H1 (cell line): Measurements from ENCODE around the gene RERE. TPM values are rescaled to one million over a fixed set of nuclear protein-coding genes. Genes with fewer than 3 reads are reported as not detected.

Source experiments
- CTCF ChIA-PET: fragments of 300-600 bp; sonication (Branson Sonifier 250); formaldehyde crosslinking; loops from one replicate; lab custom pipeline; 2021; ENCODE audit not compliant: partially characterized antibody; lab: Charles Lee
- POLR2A ChIA-PET: fragments of 300-600 bp; sonication (Branson Sonifier 250); formaldehyde crosslinking; loops from one replicate; lab custom pipeline; 2021; ENCODE audit warnings: inconsistent platforms; ENCODE audit not compliant: partially characterized antibody; lab: Charles Lee
- DNase-seq, 2 experiments: peaks; one replicate each; pipeline versions ENCODE4 v3.0.0 to v3.0.0-alpha.2; 2010 to 2022; ENCODE audit warnings: low spot score in 2 of 2, low read depth in 1 of 2, mixed read lengths in 1 of 2
- FAIRE-seq: peaks from 2 replicates; lab custom pipeline; 2011; peaks lifted over from hg19 to GRCh38; lab: Jason Lieb, UNC
- H2AFZ ChIP-seq: 2 replicates; pipeline ENCODE4 v1.8.1; 2012; ENCODE audit warnings: low read length, inconsistent platforms
- H2AK5ac ChIP-seq: 2 replicates; pipeline ENCODE4 v1.6.1; 2013; ENCODE audit warnings: low read depth, low read length
- H2BK120ac ChIP-seq: replicated peaks from 2 replicates; pipeline ENCODE3; 2013; ENCODE audit warnings: low read depth, low read length, inconsistent platforms
- H2BK12ac ChIP-seq: 2 replicates; pipeline ENCODE4 v1.6.1; 2013; ENCODE audit warnings: low read depth, low read length
- H2BK15ac ChIP-seq: 2 replicates; pipeline ENCODE4 v1.6.1; 2013; ENCODE audit warnings: low read length
- H2BK20ac ChIP-seq: 2 replicates; pipeline ENCODE4 v1.6.1; 2013; ENCODE audit warnings: low read length
- H2BK5ac ChIP-seq: 2 replicates; pipeline ENCODE4 v1.6.1; 2013; ENCODE audit warnings: low read depth, low read length
- H3K14ac ChIP-seq: 2 replicates; pipeline ENCODE4 v1.6.1; 2013; ENCODE audit warnings: inconsistent platforms; ENCODE audit not compliant: insufficient read length
- H3K18ac ChIP-seq: 2 replicates; pipeline ENCODE4 v1.6.1; 2013; ENCODE audit warnings: low read length; ENCODE audit errors: extremely low read depth
- H3K23ac ChIP-seq: 2 replicates; pipeline ENCODE4 v1.6.1; 2013; ENCODE audit warnings: inconsistent platforms; ENCODE audit not compliant: insufficient read length
- H3K23me2 ChIP-seq: 2 replicates; pipeline ENCODE4 v1.6.1; 2013; ENCODE audit warnings: low read depth, low read length
- H3K27ac ChIP-seq: 2 replicates; pipeline ENCODE4 v1.6.1; 2011; ENCODE audit warnings: low read depth, low read length, inconsistent platforms
- H3K27me3 ChIP-seq, 4 experiments: replicated peaks in 1 of 4; 1 replicate in 1 of 4; 2 replicates in 3 of 4; pipeline versions ENCODE4 v1.6.1 to v1.8.1; 2011 to 2013; ENCODE audit warnings: low read length in 3 of 4, mild to moderate bottlenecking in 3 of 4, inconsistent platforms in 2 of 4, mixed read lengths in 2 of 4, moderate library complexity in 1 of 4; ENCODE audit not compliant: control insufficient read depth in 3 of 4, insufficient read depth in 3 of 4; ENCODE audit errors: extremely low read depth in 1 of 4
- H3K36me3 ChIP-seq, 4 experiments: 2 replicates each; pipeline versions ENCODE4 v1.6.1 to v1.8.1; 2011 to 2013; ENCODE audit warnings: mild to moderate bottlenecking in 4 of 4, low read length in 3 of 4, moderate library complexity in 2 of 4, control low read depth in 1 of 4, inconsistent platforms in 1 of 4; ENCODE audit not compliant: insufficient read depth in 4 of 4, control insufficient read depth in 2 of 4
- H3K4ac ChIP-seq: replicated peaks from 2 replicates; pipeline ENCODE3; 2013; ENCODE audit warnings: low read length, low read depth, mixed read lengths, inconsistent platforms; ENCODE audit not compliant: insufficient read length
- H3K4me1 ChIP-seq, 4 experiments: replicated peaks in 1 of 4; 1 replicate in 1 of 4; 2 replicates in 3 of 4; pipeline versions ENCODE4 v1.6.1 to v1.8.1; 2011 to 2013; ENCODE audit warnings: low read length in 3 of 4, inconsistent platforms in 2 of 4, mixed read lengths in 1 of 4; ENCODE audit not compliant: insufficient read depth in 4 of 4, control insufficient read depth in 3 of 4
- H3K4me2 ChIP-seq, 2 experiments: 2 replicates each; pipeline versions ENCODE4 v1.6.1 to v1.8.1; 2011 to 2013; ENCODE audit warnings: low read depth in 2 of 2, low read length in 2 of 2, control low read depth in 1 of 2, inconsistent platforms in 1 of 2, mild to moderate bottlenecking in 1 of 2; ENCODE audit not compliant: insufficient read depth in 1 of 2
- H3K4me3 ChIP-seq, 4 experiments: fragments of 200-600, 300-600 bp in 1 of 4; sonication (generic), shearing (Covaris generic), sonication (Bioruptor Twin) in 1 of 4; 2 replicates each; pipeline versions ENCODE4 v1.5.1 to v1.8.1; 2011 to 2016; ENCODE audit warnings: low read length in 4 of 4, low read depth in 3 of 4, control low read depth in 2 of 4, inconsistent platforms in 2 of 4, mild to moderate bottlenecking in 2 of 4, mixed read lengths in 1 of 4, moderate library complexity in 1 of 4; ENCODE audit not compliant: insufficient read depth in 2 of 4; ENCODE audit errors: extremely low read depth in 1 of 4
- H3K56ac ChIP-seq: replicated peaks from 2 replicates; pipeline ENCODE3; 2013; ENCODE audit warnings: low read depth, mild to moderate bottlenecking, mixed read lengths, low read length, inconsistent platforms; ENCODE audit not compliant: insufficient read length
- H3K79me1 ChIP-seq: 2 replicates; pipeline ENCODE4 v1.6.1; 2013; ENCODE audit warnings: low read depth, low read length, control low read depth
- H3K79me2 ChIP-seq, 2 experiments: 2 replicates each; pipeline versions ENCODE4 v1.6.1 to v1.8.1; 2012 to 2013; ENCODE audit warnings: low read length in 2 of 2, mild to moderate bottlenecking in 2 of 2, inconsistent platforms in 1 of 2; ENCODE audit not compliant: insufficient read depth in 2 of 2, control insufficient read depth in 1 of 2
- H3K9ac ChIP-seq, 4 experiments: replicated peaks in 1 of 4; 1 replicate in 1 of 4; 2 replicates in 3 of 4; pipeline versions ENCODE4 v1.6.1 to v1.8.1; 2011 to 2013; ENCODE audit warnings: low read depth in 3 of 4, low read length in 3 of 4, control low read depth in 2 of 4, mild to moderate bottlenecking in 2 of 4, moderate library complexity in 2 of 4, inconsistent platforms in 1 of 4; ENCODE audit errors: extremely low read depth in 1 of 4
- H3K9me3 ChIP-seq, 2 experiments: 2 replicates each; pipeline versions ENCODE4 v1.6.1 to v1.8.1; 2012 to 2013; ENCODE audit warnings: mild to moderate bottlenecking in 2 of 2, moderate library complexity in 2 of 2, control low read depth in 1 of 2, inconsistent platforms in 1 of 2, low read depth in 1 of 2, low read length in 1 of 2, mixed read lengths in 1 of 2; ENCODE audit not compliant: insufficient read depth in 2 of 2
- H4K20me1 ChIP-seq, 2 experiments: replicated peaks in 1 of 2; 2 replicates each; pipeline versions ENCODE3 to v1.8.1; 2011 to 2013; ENCODE audit warnings: inconsistent platforms in 2 of 2, low read length in 2 of 2, mild to moderate bottlenecking in 1 of 2; ENCODE audit not compliant: insufficient read depth in 2 of 2, control insufficient read depth in 1 of 2
- H4K5ac ChIP-seq: 2 replicates; pipeline ENCODE4 v1.6.1; 2013; ENCODE audit warnings: low read length, low read depth, mixed read lengths, inconsistent platforms; ENCODE audit not compliant: insufficient read length
- H4K8ac ChIP-seq: 2 replicates; pipeline ENCODE4 v1.8.0; 2013; ENCODE audit warnings: mild to moderate bottlenecking, moderate library complexity, low read length, inconsistent platforms; ENCODE audit not compliant: insufficient read depth; ENCODE audit errors: extremely low read depth
- H4K91ac ChIP-seq: replicated peaks from 2 replicates; pipeline ENCODE3; 2013; ENCODE audit warnings: low read length, mixed read lengths, inconsistent platforms; ENCODE audit not compliant: insufficient read length
- BRCA1 ChIP-seq: IDR thresholded peaks from 2 replicates; pipeline ENCODE4 v1.6.1; 2012; ENCODE audit warnings: low read depth, low read length, improper control_type of control experiment
- GABPA ChIP-seq: IDR thresholded peaks from 2 replicates; pipeline ENCODE4 v1.6.1; 2011; ENCODE audit warnings: mild to moderate bottlenecking, low read length, moderate library complexity, borderline replicate concordance; ENCODE audit not compliant: insufficient read depth
- JUN ChIP-seq: IDR thresholded peaks from 2 replicates; pipeline ENCODE4 v1.6.1; 2011; ENCODE audit warnings: low read depth, mild to moderate bottlenecking, improper control_type of control experiment, low read length
- MAX ChIP-seq: IDR thresholded peaks from 2 replicates; pipeline ENCODE4 v1.6.1; 2012; ENCODE audit warnings: inconsistent platforms
- RAD21 ChIP-seq, 2 experiments: IDR thresholded peaks in 1 of 2; conservative IDR thresholded peaks in 1 of 2; 2 replicates each; pipeline ENCODE4 v1.6.1; 2011; ENCODE audit warnings: low read depth in 2 of 2, low read length in 2 of 2, improper control_type of control experiment in 1 of 2, inconsistent platforms in 1 of 2, mild to moderate bottlenecking in 1 of 2, moderate library complexity in 1 of 2
- RBBP5 ChIP-seq: IDR thresholded peaks from 2 replicates; pipeline ENCODE4 v1.7.1; 2012; ENCODE audit warnings: low read depth, mild to moderate bottlenecking, inconsistent platforms, low read length, moderate library complexity, borderline replicate concordance
- WGBS, 2 experiments: shearing (Covaris generic) in 1 of 2; methylation state at CpG; one replicate each; pipeline versions ENCODE4 v1.1.6 to v1.1.7; 2013 to 2015; ENCODE audit warnings: low lambda C conversion rate in 2 of 2, mixed read lengths in 2 of 2, inconsistent platforms in 1 of 2, low coverage in 1 of 2, missing lambda C conversion rate in 1 of 2; ENCODE audit not compliant: insufficient replicate concordance in 2 of 2, insufficient coverage in 1 of 2, insufficient read length in 1 of 2; ENCODE audit errors: extremely low coverage in 1 of 2, missing lambda C conversion rate in 1 of 2; 5-methylcytosine and 5-hydroxymethylcytosine counted together
- polyA plus RNA-seq, 7 experiments: library from polyadenylated mRNA; depleted of rRNA in 3 of 7; stranded (reverse) in 5 of 7; unstranded in 2 of 7; fragments of >200 nt in 5 of 7; fragments of 200-250 nt in 2 of 7; gene quantifications; 1 replicate in 5 of 7; 2 replicates in 1 of 7; 4 replicates in 1 of 7; pipeline versions ENCODE4 v1.2.1 to v1.2.3, GENCODE V29; 2011 to 2013; ENCODE audit warnings: missing spikeins in 2 of 7, mixed read lengths in 2 of 7
- total RNA-seq: library from RNA; stranded (reverse); fragmentation: NEBNext Ultra II Directional; extraction: Animal tissue kit (Norgen Biotek cat#: 25700); gene quantifications from 2 replicates; pipeline ENCODE4 v1.2.1, GENCODE V29; 2021

Gene RERE
- total and polyA plus RNA-seq, 2 of the 8 experiments (the other 6 are each of a cell fraction or from before 2014, with no cell fraction given): 15.3 to 142 TPM

- Histone ChIP-seq H3K79me2 (peaks cover 0 to 67% of the 10 kb centered on the region in 2 experiments; a peak in 2 of 4 replicates), H4K91ac (no peak overlapping the region), H2BK120ac (no peak overlapping the region), H3K4me1 (peaks cover 0 to 4% (median 2%) of the 10 kb centered on the region in 4 experiments; a peak in 2 of 7 replicates), H2BK12ac (no peak overlapping the region), H2BK15ac (no peak overlapping the region), H3K4me3 (no peak overlapping the region), H3K9ac (no peak overlapping the region), H3K36me3 (peaks cover 0 to 4% (median 0%) of the 10 kb centered on the region in 4 experiments; a peak in 2 of 8 replicates), H3K4me2 (no peak overlapping the region), H2BK20ac (no peak overlapping the region), H2BK5ac (no peak overlapping the region), H4K20me1 (peaks cover 0 to 3% of the 10 kb centered on the region in 2 experiments), H3K14ac (no peak overlapping the region), H2AFZ (no peak overlapping the region), H3K27me3 (no peaks in the 10 kb centered on the region), H4K5ac (no peak overlapping the region), H3K4ac (no peak overlapping the region), H3K79me1 (no peaks in the 10 kb centered on the region; the same call in 1 of the 2 replicates), H3K18ac (no peak overlapping the region), H2AK5ac (no peak overlapping the region), H4K8ac (no peak overlapping the region), H3K23me2 (no peaks in the 10 kb centered on the region; the same call in 1 of the 2 replicates), H3K23ac (no peak overlapping the region), H3K27ac (no peak overlapping the region), H3K9me3 (peaks cover 10 to 11% of the 10 kb centered on the region in 2 experiments), H3K56ac (no peak overlapping the region)
- TF ChIP-seq BRCA1 (no peak), JUN (no peak), MAX (no peak), RBBP5 (no peak), RAD21 (IDR thresholded peaks at IDR 0.05 in 1 of 2, conservative IDR thresholded peaks at IDR 0.05 in 1 of 2; ENCODE audit: low read depth in 2 of 2, low read length in 2 of 2) (no peak), GABPA (no peak)
- 91% methylated on average over 4 of the region's 4 CpGs; no CpG with 5 or more reads in 1 of the 2 experiments for WGBS, 2 experiments
- CTCF ChIA-PET: interaction anchor here (0.8 to 6.9 kb wide), 20 partner anchors 10 to 303 kb away, joined by 3 to 71 read pairs (median 8); no protein-coding TSS in a partner anchor
- FAIRE-seq: no peak
- POLR2A ChIA-PET: no interaction called here
- no peak for DNase-seq
These were observed 89.6 kb downstream of the RERE start for GRCh38 chr1:8727809-8728213.
